HG03103 (cell line): ENCODE data around the gene ZNF526.

Experiments
- ATAC-seq: cut with Tn5 transposase; IDR thresholded peaks from one replicate; pipeline ENCODE4 v1.9.1; 2021; ENCODE audit warnings: low read depth; ENCODE audit not compliant: unreplicated experiment

The ZNF526 gene

DNA sequence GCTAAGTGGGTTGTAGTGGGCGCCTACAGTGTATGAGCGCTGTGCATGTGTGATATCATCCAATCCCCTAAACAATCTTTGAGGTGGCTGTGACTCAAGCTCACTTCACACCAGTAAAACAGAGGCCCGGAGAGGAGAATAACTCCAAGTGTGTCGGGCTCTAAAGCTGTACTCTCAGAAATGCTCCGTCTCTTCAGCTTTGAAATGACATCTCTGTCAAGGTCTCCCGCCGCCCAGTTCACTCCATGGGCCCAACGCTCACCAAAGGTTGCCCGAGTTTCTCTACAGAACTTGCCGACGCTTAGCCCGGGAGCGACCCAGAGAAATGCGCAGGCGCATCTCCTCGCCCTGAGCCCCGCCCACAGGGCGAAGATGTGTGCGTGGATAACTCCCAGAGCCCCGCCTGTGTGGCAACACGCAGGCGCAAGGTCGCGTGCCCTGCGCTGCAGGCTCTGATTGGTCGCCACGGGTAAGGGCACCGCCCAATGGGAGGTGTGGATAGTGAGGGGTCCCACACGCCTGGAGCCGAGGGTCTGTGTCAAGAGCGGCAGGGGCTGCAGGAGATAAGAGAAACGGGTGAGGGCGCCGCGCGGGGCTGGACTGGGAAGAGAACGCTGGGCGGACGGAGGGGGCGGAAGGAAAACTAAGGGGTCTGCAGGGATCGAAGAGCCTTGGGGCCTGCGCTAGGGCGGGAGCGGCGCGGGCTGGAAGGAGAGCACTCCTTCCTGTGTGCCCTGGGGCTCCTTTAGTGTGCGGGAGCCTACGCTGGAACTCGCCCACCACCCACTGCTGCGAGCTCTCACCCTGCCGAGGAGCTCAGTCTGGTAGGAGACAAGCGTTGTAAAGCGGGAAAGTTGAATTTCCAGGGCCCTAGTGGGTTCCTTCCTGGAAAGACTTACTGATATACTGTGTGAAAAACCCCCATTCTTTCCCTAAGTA lies at the start of gene ZNF526:
Gene ZNF526, plus strand, starts transcription at position 501 of the 939 bp plus-strand sequence. CDS start 4,092 bp downstream, outside the sequence.
- ATAC-seq = peak; percentile 59

- no peak for ATAC-seq
Observed at GRCh38 chr19:42170715-42171114, 49.4 kb upstream of the ZNF526 start.

GRCh38 chr19:42172261-42172660 lies 47.9 kb upstream of the ZNF526 start:
- ATAC-seq = no peak

DNA sequence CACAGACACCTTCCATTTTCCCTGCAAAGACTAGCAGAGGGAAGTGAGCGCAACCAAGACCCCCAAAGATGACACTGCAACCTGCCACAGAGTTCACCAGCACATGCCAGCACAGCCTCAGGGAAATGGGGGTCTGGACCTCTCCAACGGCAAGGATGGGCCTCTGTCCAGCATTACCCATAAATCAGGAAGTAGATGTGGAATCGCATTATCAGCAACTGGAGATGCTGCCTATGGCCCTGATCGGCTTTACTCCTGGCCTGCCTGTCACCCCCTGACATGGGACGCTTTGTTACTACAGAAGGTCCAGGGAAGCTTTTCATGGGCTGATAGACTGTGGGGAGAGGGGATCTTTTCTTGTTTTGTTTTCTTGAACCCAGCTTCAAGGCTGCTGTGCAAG lies 46.4 kb upstream of the ZNF526 start:
- no peak for ATAC-seq

- ATAC-seq = no peak
Observed at GRCh38 chr19:42174188-42174587, 45.9 kb upstream of the ZNF526 start.

- ATAC-seq = no peak
Observed at GRCh38 chr19:42174958-42175734, 45.0 kb upstream of the ZNF526 start.

GRCh38 chr19:42175952-42176648 lies 44.0 kb upstream of the ZNF526 start:
- no peak for ATAC-seq

DNA sequence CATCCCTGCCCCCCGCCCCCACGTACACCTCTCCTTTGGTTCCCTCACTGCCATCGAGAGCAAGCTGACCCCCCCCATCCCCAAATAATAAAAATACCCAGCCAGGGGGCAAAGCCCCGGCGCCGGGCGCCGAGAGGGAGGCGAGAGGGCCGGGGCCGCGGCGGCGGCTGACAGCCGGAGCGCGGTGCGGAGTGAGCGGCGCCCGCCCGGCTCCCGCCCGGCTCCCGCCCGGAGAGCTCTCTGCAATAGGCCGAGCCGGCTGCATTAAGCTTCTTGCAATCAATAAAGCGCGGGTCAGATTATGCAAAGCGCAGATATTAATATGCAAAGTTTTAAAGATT lies 43.5 kb upstream of the ZNF526 start:
- ATAC-seq = no peak

DNA sequence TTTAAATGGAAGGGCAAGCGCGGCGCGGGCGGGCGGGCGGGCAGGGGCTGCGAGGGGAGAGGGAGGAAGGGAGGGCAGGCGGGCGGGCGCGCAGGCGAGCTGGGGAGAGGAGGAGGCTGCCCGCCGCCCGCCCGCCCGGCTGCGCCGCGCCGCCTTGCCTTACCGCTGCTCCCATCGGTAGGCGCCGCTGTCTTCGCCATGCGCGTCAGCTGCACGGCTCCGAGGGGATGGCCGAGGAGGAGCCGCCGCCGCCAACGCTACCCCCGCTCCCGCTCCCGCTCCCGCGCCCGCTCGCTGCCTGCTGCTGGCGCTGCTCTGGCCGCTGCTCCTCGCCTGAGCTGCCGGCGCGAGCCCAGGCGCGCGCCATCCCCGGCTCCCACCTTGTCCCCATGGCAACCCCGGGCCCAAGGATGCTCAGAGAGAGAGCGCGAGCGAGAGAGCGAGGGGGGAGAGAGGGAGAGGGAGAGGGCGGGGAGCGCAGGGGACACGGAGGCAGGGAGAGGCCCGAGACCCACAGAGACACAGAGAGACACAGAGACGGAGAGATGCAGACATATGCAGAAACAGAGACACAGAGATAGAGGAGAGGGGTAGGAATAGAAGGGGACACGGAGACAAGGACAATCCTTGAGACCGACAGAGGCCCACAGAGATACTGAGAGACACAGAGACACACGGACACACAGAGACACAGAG lies 43.0 kb upstream of the ZNF526 start:
- ATAC-seq = no peak

DNA sequence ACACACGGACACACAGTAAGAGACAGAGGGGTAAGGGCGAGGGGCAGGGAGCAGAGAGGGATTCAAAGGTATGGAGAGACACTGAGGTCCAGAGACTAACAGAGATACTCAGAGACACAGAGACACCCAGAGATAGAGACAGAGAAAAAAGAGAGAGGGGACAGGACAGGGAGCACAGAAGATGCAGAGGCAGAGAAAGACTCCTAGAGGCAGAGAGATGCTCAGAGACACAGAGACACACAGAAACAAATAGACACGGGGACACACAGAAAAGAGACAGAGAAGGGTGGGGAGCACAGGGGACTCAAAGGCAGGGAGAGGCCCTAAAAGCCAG lies 42.5 kb upstream of the ZNF526 start:
- no peak for ATAC-seq

DNA sequence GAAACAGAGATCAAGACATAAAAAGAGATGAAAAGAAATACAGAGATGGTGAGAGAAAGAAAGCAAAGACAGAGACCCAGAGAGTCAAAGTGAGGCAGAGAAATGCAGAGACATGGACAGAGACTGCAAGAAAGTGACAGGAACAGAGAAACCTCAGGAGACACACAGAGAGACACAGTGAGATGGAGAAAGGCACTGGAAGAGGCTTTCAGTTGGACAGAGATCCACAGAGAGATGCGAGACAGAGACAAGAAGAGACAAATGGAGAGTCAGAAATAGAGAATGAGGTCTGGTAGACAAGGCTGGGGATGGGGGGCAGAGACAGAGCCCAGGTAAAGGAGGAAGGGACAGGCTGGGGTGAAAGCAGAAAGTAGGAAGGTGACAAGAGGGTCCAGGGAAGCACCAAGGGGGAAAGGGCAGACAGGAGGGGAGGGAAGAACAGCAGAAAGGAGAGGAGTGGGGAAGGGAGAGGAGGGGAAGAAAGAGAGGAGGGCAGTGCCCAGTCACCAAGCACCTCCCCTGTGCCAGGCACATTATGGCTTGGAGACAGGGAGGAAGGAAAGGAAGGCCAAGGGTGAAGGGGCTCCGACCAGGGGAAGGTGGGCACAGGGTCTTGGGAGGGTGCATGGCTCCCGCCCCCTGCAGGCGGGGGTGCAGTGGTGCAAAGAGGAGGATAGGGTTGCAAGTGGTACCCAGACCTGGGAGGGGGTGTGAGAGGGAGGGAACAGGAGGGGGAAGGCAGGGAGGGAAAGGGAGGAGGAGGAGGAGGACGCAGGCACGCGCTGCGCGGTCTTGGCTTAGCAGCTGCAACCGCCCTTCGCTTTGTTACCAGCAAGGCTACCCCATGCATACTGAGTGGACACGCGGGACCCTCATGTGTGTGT lies 41.1 kb upstream of the ZNF526 start:
- no peak for ATAC-seq

GRCh38 chr19:42184401-42184861 lies 35.7 kb upstream of the ZNF526 start:
- ATAC-seq = no peak

- ATAC-seq = no peak
Observed at GRCh38 chr19:42185277-42185676, 34.8 kb upstream of the ZNF526 start.

- no peak for ATAC-seq
Observed at GRCh38 chr19:42188665-42189064, 31.4 kb upstream of the ZNF526 start.

DNA sequence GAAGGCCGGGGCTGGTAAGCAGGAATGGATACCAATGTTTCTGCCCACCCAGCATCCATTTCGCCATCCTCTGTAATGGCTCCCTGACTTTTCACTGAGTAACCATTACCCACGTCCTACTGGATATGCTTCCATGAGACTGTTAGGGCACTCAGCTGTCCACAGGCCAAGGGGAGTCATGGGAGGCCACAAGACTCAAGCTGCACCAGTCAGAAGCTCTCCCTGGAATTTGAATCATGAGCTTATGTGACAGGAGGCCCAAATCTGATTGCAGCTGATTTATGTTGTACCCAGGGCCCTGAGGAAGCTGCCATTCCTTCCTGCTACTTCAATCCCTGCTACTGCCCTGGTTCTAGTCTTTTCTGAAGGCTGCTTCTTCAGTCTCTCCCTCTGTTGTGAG lies 31.0 kb upstream of the ZNF526 start:
- no peak for ATAC-seq

GRCh38 chr19:42191330-42191729 lies 28.8 kb upstream of the ZNF526 start:
- no peak for ATAC-seq

DNA sequence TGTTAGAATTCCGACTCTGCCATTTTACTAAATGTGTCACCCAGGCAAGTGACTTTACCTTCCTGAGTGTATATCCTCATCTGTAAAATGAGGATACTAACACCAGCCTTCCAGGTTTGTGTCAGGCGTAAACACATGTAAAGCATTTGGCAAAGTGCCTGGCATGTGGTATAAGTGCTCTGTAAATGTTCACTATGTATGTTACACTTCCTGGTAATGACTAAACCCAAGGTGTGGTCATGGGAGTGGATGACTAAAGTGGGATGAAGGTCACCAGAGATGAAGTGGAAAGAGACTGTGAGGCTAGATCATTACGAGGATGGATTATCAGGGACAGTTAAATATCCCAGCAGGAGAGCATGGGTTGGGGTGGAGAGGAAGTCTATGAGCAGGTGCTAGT lies 28.3 kb upstream of the ZNF526 start:
- no peak for ATAC-seq

- no peak for ATAC-seq
Observed at GRCh38 chr19:42193294-42193693, 26.8 kb upstream of the ZNF526 start.

DNA sequence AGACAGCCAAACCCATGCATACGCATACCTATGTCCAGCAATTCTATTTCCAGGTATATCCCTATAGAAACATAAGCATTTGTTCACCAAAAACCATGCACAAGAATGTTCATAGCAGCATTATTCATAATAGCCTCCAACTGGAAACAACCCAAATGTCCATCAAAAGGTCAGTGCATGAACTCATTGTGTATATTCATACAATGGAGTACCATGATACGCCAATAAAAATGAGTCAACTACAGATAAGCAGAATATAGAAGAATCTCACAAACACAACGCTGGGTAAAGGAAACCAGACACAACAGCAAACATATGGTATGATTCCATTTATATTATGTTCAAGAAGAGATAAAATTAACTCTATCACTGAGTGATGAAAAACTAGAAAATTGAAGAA lies 26.4 kb upstream of the ZNF526 start:
- no peak for ATAC-seq
